ENCODE results near the gene ZNF787. TPM values are rescaled to one million over a fixed set of nuclear protein-coding genes. Genes with fewer than 3 reads are reported as not detected.

Gene ZNF787
- total and polyA plus RNA-seq, 9 donors, result 22.0 to 34.4 (median 24.7) TPM

- no peak overlapping the region for H3K27ac ChIP-seq (ENCODE audit: low read length)
- H3K27me3 ChIP-seq (ENCODE audit: control insufficient read depth, insufficient read depth, low read length), result no peaks in the 10 kb centered on the region
- DNase-seq, result no peak
- H3K36me3 ChIP-seq (ENCODE audit: control insufficient read depth, insufficient read depth, low read length), result peaks cover 34% of the 10 kb centered on the region
- no peak overlapping the region for H3K4me3 ChIP-seq (ENCODE audit: low read length)
- H3K9me3 ChIP-seq (replicated peaks; ENCODE audit: control insufficient read depth, low read depth, low read length), result peaks cover 12% of the 10 kb centered on the region
- no peaks in the 10 kb centered on the region for H3K4me1 ChIP-seq (ENCODE audit: control insufficient read depth, insufficient read depth, low read length)
- 92% methylated on average over 2 of the region's 10 CpGs for WGBS (ENCODE audit: insufficient coverage)
Measured at GRCh38 chr19:56091066-56091490, 30.0 kb downstream of the ZNF787 start.

DNA sequence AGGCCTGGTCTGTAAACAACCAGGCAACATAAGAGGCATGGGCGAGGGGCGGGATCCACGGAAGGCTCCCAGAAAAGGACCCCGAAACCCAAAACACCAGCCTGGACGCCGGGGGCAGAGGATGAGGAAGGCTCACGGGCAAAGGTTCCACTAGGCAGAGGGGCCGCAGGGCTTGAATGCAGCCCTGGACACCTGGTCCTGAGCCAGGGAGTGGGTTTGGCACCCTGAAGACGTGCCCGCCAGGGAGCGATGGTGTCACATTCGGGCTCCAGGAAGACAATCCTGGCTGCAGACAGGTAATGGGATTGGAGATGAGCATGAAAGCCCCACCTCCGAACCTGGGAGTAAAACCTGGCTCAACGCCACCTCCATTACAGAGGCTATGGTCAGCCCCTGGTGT lies 31.8 kb downstream of the ZNF787 start:
- peaks cover 28% of the 10 kb centered on the region for H3K36me3 ChIP-seq (ENCODE audit: control insufficient read depth, insufficient read depth, low read length)
- H3K4me3 ChIP-seq (ENCODE audit: low read length), result no peak overlapping the region
- no peak overlapping the region for H3K27ac ChIP-seq (ENCODE audit: low read length)
- WGBS (ENCODE audit: insufficient coverage), result 91% methylated on average over 14 of the region's 14 CpGs
- DNase-seq, result no peak
- H3K4me1 ChIP-seq (ENCODE audit: control insufficient read depth, insufficient read depth, low read length), result no peaks in the 10 kb centered on the region
- peaks cover 12% of the 10 kb centered on the region for H3K9me3 ChIP-seq (replicated peaks; ENCODE audit: control insufficient read depth, low read depth, low read length)
- H3K27me3 ChIP-seq (ENCODE audit: control insufficient read depth, insufficient read depth, low read length), result no peaks in the 10 kb centered on the region

- Histone ChIP-seq H3K4me3 (ENCODE audit: low read length) (no peak overlapping the region), H3K27ac (ENCODE audit: low read length) (no peak overlapping the region), H3K27me3 (ENCODE audit: control insufficient read depth, insufficient read depth, low read length) (no peaks in the 10 kb centered on the region), H3K36me3 (ENCODE audit: control insufficient read depth, insufficient read depth, low read length) (peaks cover 26% of the 10 kb centered on the region), H3K4me1 (ENCODE audit: control insufficient read depth, insufficient read depth, low read length) (no peaks in the 10 kb centered on the region), H3K9me3 (replicated peaks; ENCODE audit: control insufficient read depth, low read depth, low read length) (peaks cover 12% of the 10 kb centered on the region)
- 93% methylated on average over 62 of the region's 66 CpGs for WGBS (ENCODE audit: insufficient coverage)
- DNase-seq, result no peak
Measured at GRCh38 chr19:56088497-56089215, 32.4 kb downstream of the ZNF787 start.

GRCh38 chr19:56087647-56088496 lies 33.2 kb downstream of the ZNF787 start:
- DNase-seq, result no peak
- H3K27ac ChIP-seq (ENCODE audit: low read length), result no peak overlapping the region
- no peaks in the 10 kb centered on the region for H3K27me3 ChIP-seq (ENCODE audit: control insufficient read depth, insufficient read depth, low read length)
- H3K4me3 ChIP-seq (ENCODE audit: low read length), result no peak overlapping the region
- 73% methylated on average over 82 of the region's 104 CpGs for WGBS (ENCODE audit: insufficient coverage)
- peaks cover 4% of the 10 kb centered on the region for H3K9me3 ChIP-seq (replicated peaks; ENCODE audit: control insufficient read depth, low read depth, low read length)
- peaks cover 18% of the 10 kb centered on the region for H3K36me3 ChIP-seq (ENCODE audit: control insufficient read depth, insufficient read depth, low read length)
- no peaks in the 10 kb centered on the region for H3K4me1 ChIP-seq (ENCODE audit: control insufficient read depth, insufficient read depth, low read length)

DNA sequence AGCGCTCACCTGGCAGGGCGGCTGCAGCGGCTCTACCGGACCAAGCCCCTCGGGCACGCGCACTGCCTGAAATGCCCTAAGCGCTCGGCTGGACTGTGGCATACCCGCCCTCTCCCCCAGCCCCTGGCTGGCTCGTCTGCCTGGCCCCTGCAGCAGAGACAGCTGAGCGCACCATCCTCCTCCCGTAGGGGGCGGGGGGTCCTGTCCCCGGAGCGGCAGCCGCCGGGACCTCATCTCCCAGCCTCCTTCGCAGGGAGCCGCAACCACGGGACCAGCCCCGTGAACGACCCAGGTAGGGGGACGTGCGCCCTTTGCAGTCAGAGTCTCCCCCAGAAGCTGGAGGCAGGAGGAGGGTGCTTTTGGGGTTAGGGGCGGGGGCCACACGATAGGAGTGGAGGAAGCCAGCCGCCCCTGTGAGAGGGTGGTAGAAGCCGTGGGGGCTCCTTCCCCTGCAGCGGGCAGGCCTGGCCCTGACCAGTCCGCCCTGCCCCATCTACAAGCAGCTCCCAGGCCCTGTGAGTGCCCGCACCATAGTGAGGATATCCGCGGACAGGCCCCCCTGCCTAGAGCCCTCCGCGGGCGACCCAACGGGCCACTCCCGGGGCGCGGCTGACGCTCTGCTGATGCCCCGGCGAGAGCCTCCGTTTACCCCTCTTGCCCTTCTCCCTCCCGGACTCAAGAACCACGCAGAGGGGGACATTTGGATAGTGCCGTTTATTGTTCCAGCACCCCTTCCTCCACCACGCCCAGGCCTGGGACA lies 34.2 kb downstream of the ZNF787 start:
- Histone ChIP-seq H3K36me3 (ENCODE audit: control insufficient read depth, insufficient read depth, low read length) (peaks cover 14% of the 10 kb centered on the region), H3K4me1 (ENCODE audit: control insufficient read depth, insufficient read depth, low read length) (no peaks in the 10 kb centered on the region), H3K27ac (ENCODE audit: low read length) (no peak overlapping the region), H3K9me3 (replicated peaks; ENCODE audit: control insufficient read depth, low read depth, low read length) (no peaks in the 10 kb centered on the region), H3K4me3 (ENCODE audit: low read length) (no peak overlapping the region), H3K27me3 (ENCODE audit: control insufficient read depth, insufficient read depth, low read length) (no peaks in the 10 kb centered on the region)
- 50% methylated on average over 32 of the region's 49 CpGs for WGBS (ENCODE audit: insufficient coverage)
- DNase-seq, result no peak

- H3K36me3 ChIP-seq (ENCODE audit: control insufficient read depth, insufficient read depth, low read length), result peaks cover 14% of the 10 kb centered on the region
- peaks cover 7% of the 10 kb centered on the region for H3K27me3 ChIP-seq (ENCODE audit: control insufficient read depth, insufficient read depth, low read length)
- H3K4me1 ChIP-seq (ENCODE audit: control insufficient read depth, insufficient read depth, low read length), result peaks cover 7% of the 10 kb centered on the region
- WGBS (ENCODE audit: insufficient coverage), result 76% methylated on average over 8 of the region's 10 CpGs
- H3K4me3 ChIP-seq (ENCODE audit: low read length), result no peak overlapping the region
- no peak for DNase-seq
- H3K9me3 ChIP-seq (replicated peaks; ENCODE audit: control insufficient read depth, low read depth, low read length), result no peaks in the 10 kb centered on the region
- H3K27ac ChIP-seq (ENCODE audit: low read length), result no peak overlapping the region
Measured at GRCh38 chr19:56085571-56086275, 35.4 kb downstream of the ZNF787 start.

DNA sequence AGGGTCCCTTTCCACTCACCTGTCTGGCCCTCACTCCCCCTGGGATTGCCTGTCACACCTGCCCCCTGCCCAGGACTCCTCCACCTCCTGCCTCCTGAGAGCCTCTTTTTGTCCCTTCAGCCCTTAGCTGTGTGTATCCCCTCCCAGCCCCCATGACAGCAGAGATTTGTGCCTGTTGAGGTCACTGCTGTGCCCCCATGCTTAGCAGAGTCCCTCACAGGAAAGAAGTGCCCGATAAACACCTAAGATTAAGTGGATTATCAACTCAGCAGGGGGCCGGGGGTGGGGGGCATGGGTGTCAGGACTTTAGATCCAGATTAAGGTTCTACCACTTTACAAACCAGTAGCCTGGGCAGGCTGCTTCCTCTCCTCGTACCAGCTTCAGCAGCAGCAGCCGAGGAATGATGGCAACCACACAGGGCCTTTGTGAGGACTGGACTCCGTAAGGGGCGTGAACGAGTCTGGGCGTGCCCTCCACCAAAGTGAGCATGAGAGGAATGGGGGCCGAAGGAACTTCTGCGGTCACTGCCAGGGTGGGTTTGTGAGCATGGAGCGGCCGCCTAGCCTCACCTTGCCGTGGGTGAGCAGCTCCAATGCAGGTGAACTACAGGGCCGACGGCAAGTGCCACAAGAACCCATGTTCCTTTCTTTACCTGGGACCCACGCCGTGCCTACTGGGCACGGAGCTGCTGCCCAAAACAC lies 36.1 kb downstream of the ZNF787 start:
- Histone ChIP-seq H3K36me3 (ENCODE audit: control insufficient read depth, insufficient read depth, low read length) (peaks cover 12% of the 10 kb centered on the region), H3K9me3 (replicated peaks; ENCODE audit: control insufficient read depth, low read depth, low read length) (no peaks in the 10 kb centered on the region), H3K4me1 (ENCODE audit: control insufficient read depth, insufficient read depth, low read length) (peaks cover 9% of the 10 kb centered on the region), H3K27me3 (ENCODE audit: control insufficient read depth, insufficient read depth, low read length) (peaks cover 7% of the 10 kb centered on the region), H3K27ac (ENCODE audit: low read length) (no peak overlapping the region), H3K4me3 (ENCODE audit: low read length) (no peak overlapping the region)
- no peak for DNase-seq
- 73% methylated on average over 11 of the region's 18 CpGs for whole genome bisulfite sequencing (ENCODE audit: insufficient coverage)

GRCh38 chr19:56083668-56084067 lies 37.4 kb downstream of the ZNF787 start:
- H3K36me3 ChIP-seq (ENCODE audit: control insufficient read depth, insufficient read depth, low read length), result peaks cover 4% of the 10 kb centered on the region
- H3K27ac ChIP-seq (ENCODE audit: low read length), result no peak overlapping the region
- peaks cover 7% of the 10 kb centered on the region for H3K27me3 ChIP-seq (ENCODE audit: control insufficient read depth, insufficient read depth, low read length)
- no peak for DNase-seq
- H3K4me3 ChIP-seq (ENCODE audit: low read length), result no peak overlapping the region
- peaks cover 9% of the 10 kb centered on the region for H3K4me1 ChIP-seq (ENCODE audit: control insufficient read depth, insufficient read depth, low read length)
- no CpG with 5 or more reads among the region's 9 CpGs for whole genome bisulfite sequencing (ENCODE audit: insufficient coverage)
- no peaks in the 10 kb centered on the region for H3K9me3 ChIP-seq (replicated peaks; ENCODE audit: control insufficient read depth, low read depth, low read length)

DNA sequence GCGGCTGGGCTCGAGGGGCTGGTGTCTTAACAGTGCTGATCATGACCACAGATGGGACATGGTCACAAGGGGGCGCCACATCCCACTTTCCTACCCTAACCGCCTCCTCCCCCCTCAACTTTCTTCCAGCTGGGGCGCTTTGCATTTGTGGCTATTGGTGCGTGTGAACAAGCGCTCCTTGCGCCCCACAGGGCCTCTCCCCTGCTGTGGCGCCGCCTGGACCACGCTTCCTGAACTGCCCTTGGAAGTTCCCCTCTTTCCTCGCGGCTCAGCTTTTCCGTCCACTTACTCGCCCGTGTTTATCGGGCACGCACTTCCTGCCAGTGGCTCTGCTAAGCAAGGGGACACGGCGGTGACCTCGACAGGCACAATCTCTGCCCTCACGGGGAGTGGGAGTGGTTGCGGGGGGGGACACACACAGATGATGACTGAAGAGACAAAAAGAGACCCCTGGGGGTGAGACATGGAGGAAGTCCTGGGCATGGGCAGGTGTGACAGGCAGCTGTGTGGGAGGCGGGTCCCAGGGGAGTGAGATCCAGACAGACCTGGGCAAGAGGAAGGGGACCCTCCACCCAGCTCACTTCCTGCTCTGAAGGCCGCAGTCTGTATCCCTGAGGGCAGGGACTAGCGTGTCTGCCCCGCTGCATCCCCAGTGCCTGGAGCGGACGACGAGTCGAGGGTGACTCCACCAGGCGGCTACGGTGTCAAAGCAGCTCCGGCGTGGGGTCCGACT lies 40.3 kb downstream of the ZNF787 start:
- Histone ChIP-seq H3K4me3 (ENCODE audit: low read length) (peak overlapping the region; percentile 22), H3K27ac (ENCODE audit: low read length) (no peak overlapping the region), H3K4me1 (ENCODE audit: control insufficient read depth, insufficient read depth, low read length) (peaks cover 9% of the 10 kb centered on the region), H3K9me3 (replicated peaks; ENCODE audit: control insufficient read depth, low read depth, low read length) (no peaks in the 10 kb centered on the region), H3K36me3 (ENCODE audit: control insufficient read depth, insufficient read depth, low read length) (peaks cover 4% of the 10 kb centered on the region), H3K27me3 (ENCODE audit: control insufficient read depth, insufficient read depth, low read length) (peaks cover 7% of the 10 kb centered on the region)
- DNase-seq, result peak; percentile 72
- WGBS (ENCODE audit: insufficient coverage), result 1% methylated on average over 27 of the region's 36 CpGs
